Measurements from ENCODE around the gene C21orf91. TPM values are rescaled to one million over a fixed set of nuclear protein-coding genes. Genes with fewer than 3 reads are reported as not detected.

The C21orf91 gene
- total RNA-seq, 4 donors from 2014 or later = 7.9 to 10.9 (median 9.1) TPM

DNA sequence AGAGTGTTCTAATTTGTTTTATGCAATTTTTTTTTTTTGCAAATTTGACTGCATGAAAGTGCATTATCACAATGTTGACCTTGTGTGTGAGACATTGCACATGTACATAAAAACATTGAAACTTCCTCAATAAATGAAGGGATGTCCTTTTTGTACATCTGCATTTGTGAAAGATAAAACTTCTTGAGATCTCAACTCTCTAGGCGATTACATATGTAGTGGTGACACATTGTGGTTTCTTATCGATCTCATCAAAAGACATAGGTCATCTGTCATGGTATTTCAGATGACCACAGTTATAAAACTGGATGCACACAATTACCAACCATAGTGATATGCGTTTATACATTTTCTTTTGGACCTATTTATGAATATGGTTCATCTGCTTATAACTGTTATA, 35.6 kb upstream of the C21orf91 start:
- TF ChIP-seq, protein P1, sequence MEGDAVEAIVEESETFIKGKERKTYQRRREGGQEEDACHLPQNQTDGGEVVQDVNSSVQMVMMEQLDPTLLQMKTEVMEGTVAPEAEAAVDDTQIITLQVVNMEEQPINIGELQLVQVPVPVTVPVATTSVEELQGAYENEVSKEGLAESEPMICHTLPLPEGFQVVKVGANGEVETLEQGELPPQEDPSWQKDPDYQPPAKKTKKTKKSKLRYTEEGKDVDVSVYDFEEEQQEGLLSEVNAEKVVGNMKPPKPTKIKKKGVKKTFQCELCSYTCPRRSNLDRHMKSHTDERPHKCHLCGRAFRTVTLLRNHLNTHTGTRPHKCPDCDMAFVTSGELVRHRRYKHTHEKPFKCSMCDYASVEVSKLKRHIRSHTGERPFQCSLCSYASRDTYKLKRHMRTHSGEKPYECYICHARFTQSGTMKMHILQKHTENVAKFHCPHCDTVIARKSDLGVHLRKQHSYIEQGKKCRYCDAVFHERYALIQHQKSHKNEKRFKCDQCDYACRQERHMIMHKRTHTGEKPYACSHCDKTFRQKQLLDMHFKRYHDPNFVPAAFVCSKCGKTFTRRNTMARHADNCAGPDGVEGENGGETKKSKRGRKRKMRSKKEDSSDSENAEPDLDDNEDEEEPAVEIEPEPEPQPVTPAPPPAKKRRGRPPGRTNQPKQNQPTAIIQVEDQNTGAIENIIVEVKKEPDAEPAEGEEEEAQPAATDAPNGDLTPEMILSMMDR (IDR thresholded peaks at IDR 0.05) = no peak
- TF ChIP-seq POLR2A (IDR thresholded peaks at IDR 0.05; ENCODE audit: low read depth) (no peak), POLR2AphosphoS5 (IDR thresholded peaks at IDR 0.05) (no peak), EP300 (IDR thresholded peaks at IDR 0.05) (no peak)
- intact Hi-C loops (cut with DNase I) = no loop called here
- Histone ChIP-seq H3K27me3 (no peaks in the 10 kb centered on the region), H3K4me1 (no peaks in the 10 kb centered on the region), H3K9me3 (peaks cover 0 to 6% (median 0%) of the 10 kb centered on the region in 4 donors), H3K36me3 (no peaks in the 10 kb centered on the region), H3K4me3 (no peak overlapping the region), H3K27ac (replicated peaks in 1 of 4) (no peak overlapping the region)
- DNase-seq (ENCODE audit: extremely low spot score) = no peak
- 95% methylated on average over 3 of the region's 3 CpGs for WGBS

DNA sequence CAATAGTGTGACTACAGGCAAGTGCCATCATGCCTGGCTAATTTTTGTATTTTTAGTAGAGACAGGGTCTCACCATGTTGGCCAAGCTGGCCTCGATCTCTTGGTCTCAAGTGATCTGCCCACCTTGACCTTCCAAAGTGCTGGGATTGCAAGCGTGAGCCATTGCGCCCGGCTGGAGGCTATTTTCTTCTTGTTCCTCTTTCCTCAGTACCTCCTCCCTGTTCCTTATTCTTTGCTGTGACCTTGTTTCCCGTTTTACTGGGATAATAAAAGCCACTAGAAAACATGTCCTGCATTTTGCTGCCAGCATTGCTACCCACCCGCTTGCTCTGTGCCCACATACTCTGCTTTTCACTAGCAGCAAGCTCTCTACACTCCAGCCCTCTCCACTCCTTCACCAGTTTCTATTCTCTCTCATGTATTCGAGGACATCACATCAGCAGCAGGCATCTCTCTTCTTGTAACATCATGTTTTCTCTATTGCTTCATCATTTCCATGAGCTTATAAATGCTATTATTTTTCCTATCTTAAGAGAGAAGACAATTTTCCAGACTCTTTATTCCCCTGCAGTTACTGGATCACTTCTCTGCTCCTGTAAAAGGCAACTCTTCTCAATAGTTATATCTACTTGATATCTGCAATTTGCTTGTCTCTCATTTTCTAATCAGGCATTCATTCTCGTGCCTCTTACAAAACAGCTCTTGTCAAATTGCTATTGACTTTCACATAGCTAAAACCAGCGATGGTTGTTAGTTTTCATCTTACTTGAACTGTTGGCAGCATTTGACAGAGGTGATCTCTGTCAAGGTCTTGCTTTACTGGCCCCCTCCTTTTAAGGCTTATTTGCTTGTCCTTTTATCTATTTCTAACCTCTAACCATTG, 34.5 kb upstream of the C21orf91 start:
- H3K36me3 ChIP-seq = no peaks in the 10 kb centered on the region
- no peak for TF ChIP-seq EP300 (IDR thresholded peaks at IDR 0.05)
- no peak for TF ChIP-seq POLR2AphosphoS5 (IDR thresholded peaks at IDR 0.05)
- no peak for TF ChIP-seq POLR2A (IDR thresholded peaks at IDR 0.05; ENCODE audit: low read depth)
- TF ChIP-seq, protein P1 (IDR thresholded peaks at IDR 0.05) = no peak
- peaks cover 0 to 8% (median 0%) of the 10 kb centered on the region in 4 donors for H3K9me3 ChIP-seq
- WGBS = 75% methylated on average over 9 of the region's 9 CpGs
- intact Hi-C loops (cut with DNase I) = no loop called here
- no peaks in the 10 kb centered on the region for H3K27me3 ChIP-seq
- H3K4me1 ChIP-seq = no peaks in the 10 kb centered on the region
- no peak for DNase-seq (ENCODE audit: extremely low spot score)
- no peak overlapping the region for H3K27ac ChIP-seq (replicated peaks in 1 of 4)
- H3K4me3 ChIP-seq = no peak overlapping the region

DNA sequence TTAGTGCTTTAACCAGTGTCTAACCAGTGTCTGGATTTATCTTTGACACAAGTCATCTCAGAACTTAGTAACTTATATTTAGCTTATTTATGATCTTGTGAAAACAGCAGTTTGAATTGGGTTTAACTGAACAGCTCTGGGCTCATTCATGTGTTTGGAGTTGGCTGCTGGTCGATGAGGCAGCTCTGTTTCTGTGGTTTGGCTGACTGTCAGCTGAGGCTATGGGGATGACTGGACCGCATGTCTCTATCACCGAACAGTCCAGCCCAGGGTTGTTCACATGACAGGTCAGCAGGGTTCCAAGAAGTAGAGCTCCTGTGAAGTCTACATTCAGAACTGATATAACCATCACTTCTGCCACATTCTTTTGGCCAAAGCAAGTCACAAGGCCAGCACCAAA, 29.1 kb upstream of the C21orf91 start:
- DNase-seq (ENCODE audit: extremely low spot score) = no peak
- TF ChIP-seq POLR2A (IDR thresholded peaks at IDR 0.05; ENCODE audit: low read depth) (no peak), EP300 (IDR thresholded peaks at IDR 0.05) (no peak), POLR2AphosphoS5 (IDR thresholded peaks at IDR 0.05) (no peak)
- TF ChIP-seq, protein P1 (IDR thresholded peaks at IDR 0.05) = no peak
- intact Hi-C loops (cut with DNase I) = no loop called here
- Histone ChIP-seq H3K36me3 (no peaks in the 10 kb centered on the region), H3K4me1 (no peaks in the 10 kb centered on the region), H3K27ac (replicated peaks in 1 of 4) (peak overlapping the region in 1 of 4 donors; percentile 28), H3K4me3 (no peak overlapping the region), H3K9me3 (peaks cover 0 to 8% (median 0%) of the 10 kb centered on the region in 4 donors), H3K27me3 (no peaks in the 10 kb centered on the region)
- 42% methylated on average over 3 of the region's 3 CpGs for WGBS

DNA sequence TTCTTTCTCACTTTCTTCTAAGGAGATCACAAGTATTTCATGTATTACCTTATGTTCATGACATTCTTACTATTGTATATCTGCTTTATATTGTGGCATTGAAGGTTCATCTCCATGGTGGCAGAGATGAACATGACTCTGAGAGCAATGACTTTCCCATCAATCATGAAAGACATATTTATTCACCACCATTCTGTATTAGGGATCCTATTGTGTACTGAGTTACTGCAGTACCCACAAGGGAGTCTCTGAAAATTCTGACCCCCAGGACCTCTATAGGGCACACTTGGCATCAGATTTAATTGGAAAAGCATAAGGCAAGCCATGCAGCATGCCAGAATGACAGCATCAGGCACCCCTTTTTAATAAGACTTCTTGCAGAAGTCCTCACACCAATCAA, 21.9 kb upstream of the C21orf91 start:
- intact Hi-C loops (cut with DNase I) = no loop called here
- no peak overlapping the region for H3K27ac ChIP-seq (replicated peaks in 1 of 4)

More for the DNA sequence above, 21.9 kb upstream of the C21orf91 start:
- Histone ChIP-seq H3K4me3 (no peak overlapping the region), H3K36me3 (no peaks in the 10 kb centered on the region), H3K4me1 (no peaks in the 10 kb centered on the region), H3K9me3 (no peaks in the 10 kb centered on the region), H3K27me3 (no peaks in the 10 kb centered on the region)
- no peak for DNase-seq (ENCODE audit: extremely low spot score)
- TF ChIP-seq POLR2A (IDR thresholded peaks at IDR 0.05; ENCODE audit: low read depth) (no peak), POLR2AphosphoS5 (IDR thresholded peaks at IDR 0.05) (no peak), EP300 (IDR thresholded peaks at IDR 0.05) (no peak)
- TF ChIP-seq, protein P1 (IDR thresholded peaks at IDR 0.05) = no peak
